CD4-positive, alpha-beta T cell (primary cell): Measurements from ENCODE around the gene CHMP3. TPM values are rescaled to one million over a fixed set of nuclear protein-coding genes. Genes with fewer than 3 reads are reported as not detected.
"Not testable (repeated sequence)": the region's sequence is repeated elsewhere in the genome, so short reads cannot be mapped to it uniquely, and the experiment has no call there.

Source experiments
- ATAC-seq: fragments of 200-7000 bp; cut with Tn5 transposase; one replicate; pipeline ENCODE4 v1.10.0; 2022; ENCODE audit warnings: mild to moderate bottlenecking; ENCODE audit not compliant: poor library complexity
- CTCF ChIA-PET: fragments of 350-600 bp; sonication (Branson Sonifier 250); formaldehyde crosslinking; loops from one replicate; lab custom pipeline; 2021; ENCODE audit warnings: antibody characterized with exemption, inconsistent platforms; lab: Charles Lee
- POLR2A ChIA-PET: fragments of 350-600 bp; sonication (Branson Sonifier 250); formaldehyde crosslinking; loops from one replicate; lab custom pipeline; 2021; ENCODE audit warnings: antibody characterized with exemption, inconsistent platforms; lab: Charles Lee
- DNase-seq, 14 experiments: peaks; one replicate each; pipeline ENCODE4 v3.0.0-alpha.2; 2013 to 2020; ENCODE audit warnings: mixed read lengths in 2 of 14
- H3K27ac ChIP-seq, 2 donors: one replicate each; pipeline versions ENCODE4 v1.5.1 to v1.7.0; 2013; ENCODE audit warnings: low read length in 2 of 2, low read depth in 1 of 2, mild to moderate bottlenecking in 1 of 2
- H3K27me3 ChIP-seq, 2 experiments: 1 replicate in 1 of 2; 2 replicates in 1 of 2; pipeline versions ENCODE4 v1.6.1 to v1.7.0; 2013; ENCODE audit warnings: low read length in 2 of 2, control low read depth in 1 of 2, mild to moderate bottlenecking in 1 of 2, moderate library complexity in 1 of 2; ENCODE audit not compliant: insufficient read depth in 2 of 2, control insufficient read depth in 1 of 2
- H3K36me3 ChIP-seq: one replicate; pipeline ENCODE4 v1.6.1; 2013; ENCODE audit warnings: low read length, control low read depth; ENCODE audit not compliant: insufficient read depth
- H3K4me1 ChIP-seq: one replicate; pipeline ENCODE4 v1.6.1; 2013; ENCODE audit warnings: low read length, control low read depth; ENCODE audit not compliant: insufficient read depth
- H3K4me3 ChIP-seq: one replicate; pipeline ENCODE4 v1.5.1; 2013; ENCODE audit warnings: mild to moderate bottlenecking, low read length, moderate library complexity
- H3K9me3 ChIP-seq, 2 experiments: 1 replicate in 1 of 2; 2 replicates in 1 of 2; pipeline versions ENCODE4 v1.6.1 to v1.7.0; 2013; ENCODE audit warnings: low read length in 2 of 2, mild to moderate bottlenecking in 2 of 2, control low read depth in 1 of 2, moderate library complexity in 1 of 2; ENCODE audit not compliant: control insufficient read depth in 1 of 2, insufficient read depth in 1 of 2
- H3K27ac Mint-ChIP-seq: one replicate; pipeline ENCODE4 v1.8.0; 2020; ENCODE audit warnings: mixed read lengths
- H3K27me3 Mint-ChIP-seq: one replicate; pipeline ENCODE4 v1.8.0; 2021; ENCODE audit warnings: mixed read lengths
- H3K36me3 Mint-ChIP-seq: one replicate; pipeline ENCODE4 v1.8.0; 2021; ENCODE audit warnings: low read depth, mixed read lengths
- H3K4me1 Mint-ChIP-seq: one replicate; pipeline ENCODE4 v1.8.0; 2021; ENCODE audit warnings: low read depth, mixed read lengths
- H3K4me3 Mint-ChIP-seq: one replicate; pipeline ENCODE4 v1.8.0; 2020; ENCODE audit warnings: mild to moderate bottlenecking, mixed read lengths
- H3K9me3 Mint-ChIP-seq: one replicate; pipeline ENCODE4 v1.8.0; 2020; ENCODE audit warnings: mixed read lengths
- CTCF ChIP-seq: fragments of 200-600 bp; IDR thresholded peaks from one replicate; pipeline ENCODE4 v1.8.0; 2022; ENCODE audit warnings: antibody characterized with exemption, mild to moderate bottlenecking
- intact Hi-C, 2 experiments: fragments of 100-400 bp; cut with DNase I in 1 of 2; cut with micrococcal nuclease in 1 of 2; formaldehyde crosslinking; loops; one replicate each; pipeline versions ENCODE4 v1.15.1 to v1.9.0; 2023 to 2025; cut with DNase I, micrococcal nuclease
- total RNA-seq, 174 experiments: library from RNA in 2 of 174; stranded (reverse) in 2 of 174; gene quantifications; one replicate each; pipeline ENCODE4 v1.2.3 and lab custom pipeline; 2021 to 2026

Gene CHMP3
- total RNA-seq, 2 experiments from 2014 or later, result 61.7 to 65.3 TPM

DNA sequence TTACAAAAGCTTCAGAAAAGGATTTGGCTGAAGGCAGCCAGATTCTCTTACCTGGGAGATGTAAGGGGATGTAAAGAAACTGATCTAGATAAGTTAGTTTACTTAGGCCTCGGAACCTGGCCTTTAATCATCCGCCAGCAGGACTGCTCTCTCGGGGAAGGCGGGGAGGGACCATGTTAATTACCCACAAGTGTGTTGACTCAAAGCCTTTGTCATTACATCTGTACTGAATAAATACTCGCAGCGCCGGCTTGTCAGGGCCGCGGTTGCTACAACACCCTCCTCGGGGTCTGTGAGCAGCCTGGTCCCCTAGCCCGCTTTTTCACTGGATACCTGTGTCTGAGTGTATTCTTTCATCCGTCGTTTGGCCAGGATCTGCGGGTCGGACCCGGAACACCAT, 6.7 kb downstream of the CHMP3 start:
- Histone ChIP-seq H3K27me3 (no peaks in the 10 kb centered on the region), H3K36me3 (peaks cover 5% of the 10 kb centered on the region), H3K4me1 (peaks cover 36% of the 10 kb centered on the region), H3K27ac (no peak overlapping the region), H3K4me3 (no peak overlapping the region), H3K9me3 (no peaks in the 10 kb centered on the region)
- DNase-seq (no peak), ATAC-seq (no peak)
- Mint-ChIP-seq H3K27me3 (no peaks in the 10 kb centered on the region), H3K36me3 (peaks cover 19% of the 10 kb centered on the region), H3K4me3 (no peak overlapping the region), H3K9me3 (no peaks in the 10 kb centered on the region), H3K27ac (no peak overlapping the region), H3K4me1 (peaks cover 56% of the 10 kb centered on the region)
- POLR2A ChIA-PET, result interaction anchor here (2.1 kb wide), 1 partner anchor 66 kb away, joined by 15 read pairs; no protein-coding TSS in a partner anchor
- no peak for TF ChIP-seq CTCF
- CTCF ChIA-PET, result no interaction called here
- intact Hi-C loops, result no loop called here

GRCh38 chr2:86552889-86553288, 10.4 kb downstream of the CHMP3 start:
- no peaks in the 10 kb centered on the region for H3K27me3 Mint-ChIP-seq
- H3K27me3 ChIP-seq, result no peaks in the 10 kb centered on the region
- POLR2A ChIA-PET, result interaction anchor here (1.2 to 4.0 kb wide), 5 partner anchors 9 to 112 kb away, joined by 3 to 55 read pairs (median 11); partner anchors contain the start of genes CHMP3, KDM3A and RNF103
- peak overlapping the region; percentile 12 for H3K4me3 ChIP-seq
- peaks cover 37% of the 10 kb centered on the region for H3K36me3 Mint-ChIP-seq
- ATAC-seq, result peak; percentile 87
- H3K9me3 ChIP-seq, result peaks cover 0 to 17% of the 10 kb centered on the region in 2 experiments
- no peak for TF ChIP-seq CTCF
- intact Hi-C loops, result no loop called here
- peaks cover 42% of the 10 kb centered on the region for H3K4me1 Mint-ChIP-seq
- H3K36me3 ChIP-seq, result no peaks in the 10 kb centered on the region
- H3K4me3 Mint-ChIP-seq, result peak overlapping the region; percentile 78
- peaks cover 26% of the 10 kb centered on the region for H3K4me1 ChIP-seq
- CTCF ChIA-PET, result no interaction called here
- peak overlapping the region; percentile 87 for H3K27ac Mint-ChIP-seq
- peak in 11 of 14 experiments; percentile 6 to 64 (median 26) for DNase-seq
- H3K9me3 Mint-ChIP-seq, result peaks cover under 1% of the 10 kb centered on the region
- H3K27ac ChIP-seq, result peak overlapping the region in 1 of 2 donors; percentile 29

GRCh38 chr2:86549963-86550725, 13.1 kb downstream of the CHMP3 start:
- H3K27me3 Mint-ChIP-seq, DNase-seq, H3K27me3 ChIP-seq, H3K4me3 Mint-ChIP-seq, H3K36me3 ChIP-seq, H3K27ac Mint-ChIP-seq, CTCF ChIA-PET, H3K27ac ChIP-seq, H3K9me3 Mint-ChIP-seq, ATAC-seq, intact Hi-C loops, H3K4me3 ChIP-seq: not testable (repeated sequence)
- POLR2A ChIA-PET, result interaction anchor here (4.0 kb wide), 1 partner anchor 12 kb away, joined by 55 read pairs; the partner anchor contains the start of gene CHMP3
- Histone ChIP-seq H3K4me1 (peaks cover 15% of the 10 kb centered on the region), H3K9me3 (peaks cover 0 to 31% of the 10 kb centered on the region in 2 experiments)
- Mint-ChIP-seq H3K4me1 (peaks cover 42% of the 10 kb centered on the region), H3K36me3 (peaks cover 59% of the 10 kb centered on the region)

GRCh38 chr2:86549440-86549839, 13.8 kb downstream of the CHMP3 start:
- POLR2A ChIA-PET, H3K9me3 Mint-ChIP-seq, H3K27ac Mint-ChIP-seq, intact Hi-C loops, DNase-seq, H3K27ac ChIP-seq, ATAC-seq, H3K4me3 ChIP-seq, CTCF ChIA-PET, H3K27me3 Mint-ChIP-seq, H3K36me3 ChIP-seq, H3K27me3 ChIP-seq, H3K4me3 Mint-ChIP-seq: not testable (repeated sequence)
- H3K9me3 ChIP-seq, result peaks cover 0 to 31% of the 10 kb centered on the region in 2 experiments
- peaks cover 15% of the 10 kb centered on the region for H3K4me1 ChIP-seq
- H3K4me1 Mint-ChIP-seq, result peaks cover 35% of the 10 kb centered on the region
- peaks cover 62% of the 10 kb centered on the region for H3K36me3 Mint-ChIP-seq

- H3K27me3 ChIP-seq, H3K9me3 Mint-ChIP-seq, intact Hi-C loops, ATAC-seq, H3K27ac ChIP-seq, H3K27me3 Mint-ChIP-seq, POLR2A ChIA-PET, H3K36me3 ChIP-seq, H3K4me3 Mint-ChIP-seq, H3K4me3 ChIP-seq, H3K27ac Mint-ChIP-seq, CTCF ChIA-PET: not testable (repeated sequence)
- Histone ChIP-seq H3K9me3 (peaks cover 0 to 31% of the 10 kb centered on the region in 2 experiments), H3K4me1 (peaks cover 14% of the 10 kb centered on the region)
- Mint-ChIP-seq H3K36me3 (peaks cover 67% of the 10 kb centered on the region), H3K4me1 (peaks cover 31% of the 10 kb centered on the region)
- DNase-seq, result peak in 1 of 14 experiments; percentile 4
Observed at GRCh38 chr2:86548913-86549396, 14.3 kb downstream of the CHMP3 start.
